Mesendoderm (in vitro differentiated cells): ENCODE measurements around the gene GALNT13.
A peak's percentile ranks its signal among the peaks of the same experiment; 100 is the strongest.

Source experiments
- DNase-seq: peaks from one replicate; pipeline ENCODE4 v3.0.0; 2013
- H2AK5ac ChIP-seq: 2 replicates; pipeline ENCODE4 v1.6.1; 2013; ENCODE audit warnings: low read length, inconsistent platforms
- H2BK120ac ChIP-seq: 2 replicates; pipeline ENCODE4 v1.6.1; 2013; ENCODE audit warnings: low read depth, mild to moderate bottlenecking, low read length, moderate library complexity, mixed read lengths
- H2BK15ac ChIP-seq: replicated peaks from 2 replicates; pipeline ENCODE4 v1.6.1; 2013; ENCODE audit warnings: low read depth, mild to moderate bottlenecking, moderate library complexity
- H2BK5ac ChIP-seq: 2 replicates; pipeline ENCODE4 v1.6.1; 2013; ENCODE audit warnings: low read length, inconsistent platforms
- H3K18ac ChIP-seq: 2 replicates; pipeline ENCODE4 v1.6.1; 2013; ENCODE audit warnings: mild to moderate bottlenecking, low read length, mixed read lengths
- H3K23ac ChIP-seq: one replicate; pipeline ENCODE4 v1.6.1; 2013; ENCODE audit warnings: low read length
- H3K27ac ChIP-seq: 2 replicates; pipeline ENCODE4 v1.5.1; 2013; ENCODE audit warnings: low read depth, mild to moderate bottlenecking, inconsistent platforms, low read length, moderate library complexity
- H3K27me3 ChIP-seq: 2 replicates; pipeline ENCODE4 v1.6.1; 2013; ENCODE audit warnings: low read length, control low read depth, mild to moderate bottlenecking, inconsistent platforms; ENCODE audit not compliant: insufficient read depth, poor library complexity
- H3K36me3 ChIP-seq: 2 replicates; pipeline ENCODE4 v1.6.1; 2013; ENCODE audit warnings: low read length, inconsistent platforms; ENCODE audit not compliant: control insufficient read depth, insufficient read depth
- H3K4ac ChIP-seq: one replicate; pipeline ENCODE4 v1.6.1; 2013; ENCODE audit warnings: low read depth, mild to moderate bottlenecking, low read length, moderate library complexity
- H3K4me1 ChIP-seq: 2 replicates; pipeline ENCODE4 v1.6.1; 2013; ENCODE audit warnings: low read depth, low read length, inconsistent platforms; ENCODE audit not compliant: control insufficient read depth
- H3K4me2 ChIP-seq: 2 replicates; pipeline ENCODE4 v1.6.1; 2013; ENCODE audit warnings: low read length
- H3K4me3 ChIP-seq: 2 replicates; pipeline ENCODE4 v1.5.1; 2013; ENCODE audit warnings: mild to moderate bottlenecking, low read length
- H3K56ac ChIP-seq: one replicate; pipeline ENCODE4 v1.6.1; 2013; ENCODE audit warnings: low read length
- H3K79me1 ChIP-seq: 2 replicates; pipeline ENCODE4 v1.6.1; 2013; ENCODE audit warnings: low read length, inconsistent platforms
- H3K79me2 ChIP-seq: 2 replicates; pipeline ENCODE4 v1.6.1; 2013; ENCODE audit warnings: mild to moderate bottlenecking, low read length; ENCODE audit not compliant: control insufficient read depth, insufficient read depth
- H3K9ac ChIP-seq: 2 replicates; pipeline ENCODE4 v1.6.1; 2013; ENCODE audit warnings: low read length, inconsistent platforms
- H4K5ac ChIP-seq: one replicate; pipeline ENCODE4 v1.6.1; 2013; ENCODE audit warnings: low read length
- H4K8ac ChIP-seq: one replicate; pipeline ENCODE4 v1.6.1; 2013; ENCODE audit warnings: low read depth, mild to moderate bottlenecking, control low read depth, low read length, moderate library complexity
- WGBS: extraction: QIAGEN DNeasy Blood & Tissue Kit; methylation state at CpG from one replicate; pipeline ENCODE4 v1.1.7; 2013; ENCODE audit warnings: low lambda C conversion rate, missing lambda C conversion rate; ENCODE audit not compliant: insufficient coverage; ENCODE audit errors: extremely low coverage; 5-methylcytosine and 5-hydroxymethylcytosine counted together

GALNT13 gene

DNA sequence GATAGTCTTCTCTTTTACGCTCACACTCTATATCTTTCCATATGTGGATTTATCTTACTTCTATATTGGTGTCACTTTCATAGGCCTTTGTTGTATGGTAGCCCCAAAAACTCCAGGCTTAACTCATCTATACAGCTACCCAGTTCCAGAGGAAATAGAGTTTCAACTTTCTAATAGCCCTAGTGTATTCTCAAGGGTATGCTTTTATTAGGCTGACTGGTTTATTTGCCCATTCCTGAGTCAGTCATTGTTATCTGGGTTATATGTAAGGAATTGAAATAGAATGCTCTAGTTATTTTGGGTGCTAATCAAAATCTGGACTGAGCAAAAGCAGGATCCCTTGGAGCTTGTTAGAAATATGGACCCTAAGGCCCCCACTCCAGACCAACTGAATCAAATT, 519.3 kb downstream of the GALNT13 start:
- Histone ChIP-seq H3K27me3 (no peaks in the 10 kb centered on the region), H3K4me1 (no peaks in the 10 kb centered on the region), H3K27ac (no peak overlapping the region), H3K18ac (no peak overlapping the region), H3K79me2 (no peaks in the 10 kb centered on the region), H3K9ac (no peak overlapping the region), H2BK5ac (no peak overlapping the region), H2AK5ac (no peak overlapping the region), H3K4ac (no peak overlapping the region), H4K8ac (no peak overlapping the region), H2BK120ac (no peak overlapping the region), H3K56ac (no peak overlapping the region), H3K4me3 (no peak overlapping the region), H3K23ac (no peak overlapping the region), H3K4me2 (no peak overlapping the region), H4K5ac (no peak overlapping the region), H3K36me3 (no peaks in the 10 kb centered on the region), H2BK15ac (no peak overlapping the region), H3K79me1 (no peaks in the 10 kb centered on the region)
- WGBS = no CpG with 5 or more reads among the region's 1 CpG
- no peak for DNase-seq

DNA sequence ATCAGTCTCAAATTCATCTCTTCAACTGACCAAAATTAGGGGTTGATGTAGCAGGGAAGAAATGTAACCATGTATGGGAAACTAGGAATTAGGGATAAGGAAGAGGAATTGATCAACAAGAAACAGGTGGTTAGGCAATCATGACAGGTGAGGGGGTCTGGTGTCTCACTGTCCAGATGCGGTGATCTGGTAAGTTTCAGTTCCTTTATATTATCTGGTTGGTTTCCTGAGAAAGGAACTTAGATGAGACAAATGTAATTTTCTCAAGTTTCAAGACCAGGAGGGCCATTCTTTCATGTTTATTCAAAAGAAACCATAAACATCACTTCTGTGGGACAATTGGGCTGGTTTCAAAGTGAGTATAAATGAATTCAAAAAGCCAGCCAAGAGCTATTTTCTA, 520.5 kb downstream of the GALNT13 start:
- H4K8ac ChIP-seq = no peak overlapping the region
- H3K56ac ChIP-seq = no peak overlapping the region
- H3K18ac ChIP-seq = no peak overlapping the region
- no peak overlapping the region for H2BK15ac ChIP-seq
- no peak for DNase-seq
- H3K27ac ChIP-seq = no peak overlapping the region
- no peak overlapping the region for H3K4me3 ChIP-seq
- no CpG with 5 or more reads among the region's 1 CpG for WGBS
- no peak overlapping the region for H3K4me2 ChIP-seq
- no peak overlapping the region for H2BK5ac ChIP-seq
- no peak overlapping the region for H3K4ac ChIP-seq
- no peaks in the 10 kb centered on the region for H3K27me3 ChIP-seq
- H4K5ac ChIP-seq = no peak overlapping the region
- H3K36me3 ChIP-seq = no peaks in the 10 kb centered on the region
- no peak overlapping the region for H3K9ac ChIP-seq
- no peak overlapping the region for H2AK5ac ChIP-seq
- no peaks in the 10 kb centered on the region for H3K79me2 ChIP-seq
- no peak overlapping the region for H3K23ac ChIP-seq
- no peak overlapping the region for H2BK120ac ChIP-seq
- H3K79me1 ChIP-seq = no peaks in the 10 kb centered on the region
- H3K4me1 ChIP-seq = no peaks in the 10 kb centered on the region

DNA sequence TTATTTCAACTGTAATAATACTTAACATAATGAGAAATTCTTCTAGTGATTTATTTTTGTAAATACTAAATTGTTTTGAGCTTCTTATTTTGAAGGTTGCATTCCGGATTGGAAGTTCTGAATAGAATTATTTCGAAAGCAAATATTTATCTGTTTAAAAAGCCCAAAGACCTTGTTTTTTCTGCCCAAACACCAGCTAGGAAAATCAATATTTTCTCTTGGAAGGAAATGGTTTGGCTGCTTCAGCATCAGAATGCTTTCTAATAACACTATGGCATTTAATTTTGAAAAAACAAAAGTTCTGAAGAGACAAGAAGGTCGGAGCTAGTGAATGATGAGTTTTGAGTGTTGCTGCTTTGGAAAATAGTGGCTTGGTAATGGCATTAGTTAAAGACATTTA, 522.9 kb downstream of the GALNT13 start:
- no peak overlapping the region for H3K23ac ChIP-seq
- no peak overlapping the region for H3K18ac ChIP-seq
- H4K8ac ChIP-seq = no peak overlapping the region
- no peak overlapping the region for H2BK15ac ChIP-seq
- no peak overlapping the region for H3K27ac ChIP-seq
- H3K27me3 ChIP-seq = no peaks in the 10 kb centered on the region
- no peak overlapping the region for H4K5ac ChIP-seq
- no peak overlapping the region for H3K4me2 ChIP-seq
- H3K9ac ChIP-seq = no peak overlapping the region
- H2BK120ac ChIP-seq = no peak overlapping the region
- H3K79me1 ChIP-seq = no peaks in the 10 kb centered on the region
- no peak overlapping the region for H2AK5ac ChIP-seq
- H3K36me3 ChIP-seq = no peaks in the 10 kb centered on the region
- no peak for DNase-seq
- no CpG with 5 or more reads among the region's 3 CpGs for WGBS
- H3K56ac ChIP-seq = no peak overlapping the region
- no peak overlapping the region for H3K4me3 ChIP-seq
- H3K79me2 ChIP-seq = no peaks in the 10 kb centered on the region
- H2BK5ac ChIP-seq = no peak overlapping the region
- H3K4ac ChIP-seq = no peak overlapping the region
- H3K4me1 ChIP-seq = no peaks in the 10 kb centered on the region

DNA sequence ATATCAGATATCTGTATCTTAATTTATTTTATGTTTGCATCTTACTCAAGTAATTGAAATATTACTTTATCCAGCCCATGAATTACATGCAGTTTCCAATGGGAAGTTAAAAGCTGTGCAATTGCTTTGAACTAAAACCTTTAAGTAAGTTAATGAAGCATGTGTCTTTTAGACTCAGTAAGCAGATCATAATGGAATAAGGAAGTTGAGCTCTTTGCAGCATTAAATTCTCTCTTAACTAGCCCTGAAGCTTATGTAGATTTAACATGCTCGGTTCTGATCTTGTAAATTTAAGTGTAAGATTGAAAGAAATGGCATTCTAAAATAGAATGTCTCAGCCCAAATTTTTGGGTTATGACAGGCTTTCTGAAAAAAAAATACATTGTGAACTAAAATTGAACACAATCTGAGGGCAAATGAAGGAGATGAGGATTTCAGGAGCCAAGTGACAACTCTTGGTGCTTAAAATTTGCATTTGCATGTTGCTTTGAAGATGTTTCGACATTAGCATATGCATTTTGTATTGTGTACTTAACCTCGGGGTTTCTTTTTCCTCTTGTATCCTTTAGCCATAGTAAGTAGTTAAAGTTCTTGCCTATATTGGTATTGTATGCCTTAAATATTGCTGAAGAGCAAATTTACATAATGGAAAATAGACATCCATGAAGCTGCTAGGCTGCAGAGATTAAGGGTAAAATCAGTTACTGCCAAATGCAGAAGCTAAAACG, 529.0 kb downstream of the GALNT13 start:
- Histone ChIP-seq H3K36me3 (no peaks in the 10 kb centered on the region), H3K4ac (no peak overlapping the region)
- no CpG with 5 or more reads among the region's 4 CpGs for WGBS

DNA sequence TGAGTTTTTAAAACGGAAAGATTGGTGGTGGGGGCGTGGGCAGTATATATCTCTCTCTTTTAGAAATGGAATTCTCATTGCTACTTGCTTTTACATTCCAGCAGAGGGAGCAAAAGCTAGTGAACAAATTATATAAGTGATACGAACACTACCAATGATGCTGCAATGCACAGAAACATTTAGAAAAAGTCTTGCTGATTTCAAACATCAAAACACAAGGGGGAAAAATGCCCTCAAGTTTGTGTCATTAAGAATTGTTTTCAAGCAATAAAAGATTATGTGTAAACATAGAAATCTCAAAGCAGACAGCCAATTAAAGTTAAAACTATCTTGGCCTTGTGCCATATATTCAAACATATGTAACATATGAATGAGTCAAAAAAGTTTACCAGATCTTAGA, 530.5 kb downstream of the GALNT13 start:
- H3K9ac ChIP-seq = no peak overlapping the region
- no peak overlapping the region for H3K27ac ChIP-seq

More for the DNA sequence above, 529.0 kb downstream of the GALNT13 start:
- H4K8ac ChIP-seq = no peak overlapping the region
- H2AK5ac ChIP-seq = no peak overlapping the region
- no peak overlapping the region for H3K23ac ChIP-seq
- no peak overlapping the region for H3K4me3 ChIP-seq
- H3K4me2 ChIP-seq = no peak overlapping the region
- H2BK5ac ChIP-seq = no peak overlapping the region
- no peaks in the 10 kb centered on the region for H3K79me1 ChIP-seq
- no peaks in the 10 kb centered on the region for H3K4me1 ChIP-seq
- no peak overlapping the region for H3K18ac ChIP-seq
- no peak overlapping the region for H4K5ac ChIP-seq
- no peak overlapping the region for H2BK15ac ChIP-seq
- H2BK120ac ChIP-seq = no peak overlapping the region
- peak; percentile 33 for DNase-seq
- H3K56ac ChIP-seq = no peak overlapping the region
- H3K27ac ChIP-seq = no peak overlapping the region
- no peaks in the 10 kb centered on the region for H3K79me2 ChIP-seq
- H3K27me3 ChIP-seq = no peaks in the 10 kb centered on the region
- H3K9ac ChIP-seq = no peak overlapping the region

DNA sequence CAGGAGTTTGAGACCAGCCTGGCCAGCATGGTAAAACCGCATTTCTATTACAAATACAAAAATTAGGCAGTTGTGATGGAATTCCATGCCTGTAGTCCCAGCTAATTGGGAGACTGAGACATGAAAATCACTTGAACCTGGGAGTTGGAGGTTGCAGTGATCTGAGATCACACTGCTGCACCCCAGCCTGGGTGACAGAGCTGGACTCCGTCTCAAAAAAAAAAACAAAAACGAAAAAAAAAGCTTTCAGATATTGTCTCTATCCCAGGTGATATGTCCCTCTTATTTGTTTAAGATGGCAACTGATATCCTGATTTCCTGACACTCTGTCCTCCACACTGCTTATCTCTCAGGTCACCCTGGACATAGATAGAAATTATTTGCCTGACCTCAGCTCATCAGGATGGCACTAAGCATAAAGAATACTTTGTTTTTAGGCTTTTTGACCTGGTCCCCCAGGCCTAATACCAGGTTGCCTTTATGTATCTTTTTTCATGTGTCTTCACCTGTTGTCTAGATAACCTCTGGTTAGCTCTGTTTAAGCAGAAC, 531.6 kb downstream of the GALNT13 start:
- H3K27me3 ChIP-seq = no peaks in the 10 kb centered on the region
- no CpG with 5 or more reads among the region's 3 CpGs for WGBS
- H3K4ac ChIP-seq = no peak overlapping the region
- no peak overlapping the region for H2AK5ac ChIP-seq
- no peaks in the 10 kb centered on the region for H3K36me3 ChIP-seq
- no peak overlapping the region for H3K56ac ChIP-seq
- H3K79me2 ChIP-seq = no peaks in the 10 kb centered on the region
- no peak overlapping the region for H4K8ac ChIP-seq
- no peak overlapping the region for H2BK15ac ChIP-seq
- H3K23ac ChIP-seq = no peak overlapping the region
- H3K79me1 ChIP-seq = no peaks in the 10 kb centered on the region
- no peak overlapping the region for H3K27ac ChIP-seq
- H3K9ac ChIP-seq = no peak overlapping the region
- no peaks in the 10 kb centered on the region for H3K4me1 ChIP-seq
- no peak overlapping the region for H2BK5ac ChIP-seq
- H4K5ac ChIP-seq = no peak overlapping the region
- H3K4me3 ChIP-seq = no peak overlapping the region
- no peak overlapping the region for H3K18ac ChIP-seq
- H3K4me2 ChIP-seq = no peak overlapping the region
- DNase-seq = no peak
- no peak overlapping the region for H2BK120ac ChIP-seq

More for the DNA sequence above, 530.5 kb downstream of the GALNT13 start:
- Histone ChIP-seq H2BK5ac (no peak overlapping the region), H3K36me3 (no peaks in the 10 kb centered on the region), H3K4me3 (no peak overlapping the region), H3K4ac (no peak overlapping the region), H2BK120ac (no peak overlapping the region), H3K4me2 (no peak overlapping the region), H3K23ac (no peak overlapping the region), H4K8ac (no peak overlapping the region), H2AK5ac (no peak overlapping the region), H3K79me2 (no peaks in the 10 kb centered on the region), H3K18ac (no peak overlapping the region), H4K5ac (no peak overlapping the region), H3K4me1 (no peaks in the 10 kb centered on the region), H3K79me1 (no peaks in the 10 kb centered on the region), H3K27me3 (no peaks in the 10 kb centered on the region), H3K56ac (no peak overlapping the region), H2BK15ac (no peak overlapping the region)
- DNase-seq = peak; percentile 39
- WGBS = no CpG with 5 or more reads among the region's 3 CpGs
